ENCODE results near the gene MATK. TPM values are rescaled to one million over a fixed set of nuclear protein-coding genes. Genes with fewer than 3 reads are reported as not detected.

The MATK gene
- total and polyA plus RNA-seq, 2 experiments from 2014 or later: 4.8 to 6.9 TPM

- Histone ChIP-seq H3K4me1 (ENCODE audit: low read depth) (no peaks in the 10 kb centered on the region), H3K27me3 (peaks cover 28% of the 10 kb centered on the region), H3K4me3 (no peak overlapping the region), H3K27ac (no peak overlapping the region), H3K9me3 (ENCODE audit: low read depth) (no peaks in the 10 kb centered on the region), H3K36me3 (no peaks in the 10 kb centered on the region)
- DNase-seq (ENCODE audit: low read depth in 1 of 2, low spot score in 1 of 2): no peak
- TF ChIP-seq CTCF (IDR thresholded peaks at IDR 0.05; ENCODE audit: low read depth, low read length): no peak
Observed at GRCh38 chr19:3781603-3782002, 4.6 kb downstream of the MATK start.

DNA sequence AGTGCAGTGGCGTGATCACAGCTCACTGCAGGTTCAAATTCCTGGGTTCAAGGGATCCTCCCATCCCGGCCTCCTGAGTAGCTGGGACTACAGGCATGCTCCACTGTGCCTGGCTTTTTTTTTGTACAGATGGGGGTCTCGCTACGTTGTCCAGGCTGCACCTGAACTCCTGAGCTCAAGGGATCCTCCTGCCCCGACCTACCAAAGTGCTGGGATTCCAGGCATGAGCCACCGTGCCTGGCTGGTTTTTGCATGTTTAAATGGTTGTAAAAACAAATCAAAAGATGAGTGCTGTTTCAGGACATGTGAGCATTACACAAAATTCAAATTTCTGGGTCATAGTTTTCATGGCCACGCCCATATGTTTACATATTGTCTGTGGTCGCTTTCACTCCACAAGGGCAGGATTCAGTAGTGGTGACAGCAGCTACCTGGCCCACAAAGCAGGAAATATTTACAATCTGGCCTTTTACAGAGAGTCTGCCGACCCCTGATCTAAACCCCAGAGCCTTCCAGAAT, 5.3 kb downstream of the MATK start:
- no peaks in the 10 kb centered on the region for H3K4me1 ChIP-seq (ENCODE audit: low read depth)
- H3K9me3 ChIP-seq (ENCODE audit: low read depth): no peaks in the 10 kb centered on the region
- peaks cover 22% of the 10 kb centered on the region for H3K27me3 ChIP-seq
- no peak for DNase-seq (ENCODE audit: low read depth in 1 of 2, low spot score in 1 of 2)
- H3K4me3 ChIP-seq: no peak overlapping the region
- H3K36me3 ChIP-seq: no peaks in the 10 kb centered on the region
- no peak overlapping the region for H3K27ac ChIP-seq
- TF ChIP-seq CTCF (IDR thresholded peaks at IDR 0.05; ENCODE audit: low read depth, low read length): no peak

DNA sequence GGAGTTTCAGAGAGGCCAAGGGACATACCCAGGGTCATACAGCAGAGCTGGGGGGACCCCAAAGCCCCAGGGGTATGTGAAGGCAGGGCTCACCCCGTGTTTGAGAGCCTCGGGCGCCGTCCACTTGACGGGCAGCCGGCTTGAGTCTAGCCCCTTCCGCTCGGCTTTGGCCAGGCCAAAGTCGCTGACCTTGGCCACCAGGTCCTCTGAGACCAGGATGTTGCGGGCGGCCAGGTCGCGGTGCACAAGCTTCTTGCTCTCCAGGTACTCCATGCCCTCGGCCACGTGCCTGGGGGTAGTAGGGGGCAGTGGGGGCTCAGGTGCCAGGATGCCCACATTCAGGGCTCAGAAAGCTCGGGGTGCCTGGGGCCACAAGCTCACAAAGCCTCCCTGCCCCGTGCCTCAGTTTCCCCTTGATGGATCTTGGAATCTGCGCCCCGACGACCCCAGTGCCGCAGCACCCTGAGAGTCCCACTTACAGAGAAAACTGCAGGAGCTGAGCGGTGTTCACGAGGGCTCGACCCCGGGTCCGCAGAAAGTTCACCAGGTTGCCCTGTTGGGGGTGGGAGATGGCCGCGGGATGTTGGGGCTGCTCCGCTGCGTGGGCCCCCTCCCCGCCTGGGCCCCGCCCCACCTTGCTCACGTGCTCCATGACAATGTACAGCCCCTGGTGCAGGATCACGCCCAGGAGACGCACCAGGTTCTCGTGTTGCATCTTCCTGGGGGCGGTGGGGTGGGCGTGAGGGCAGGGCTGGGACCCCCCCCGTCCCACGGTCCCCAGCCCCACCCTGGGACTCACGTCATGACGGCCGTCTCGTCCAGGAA, 7.1 kb downstream of the MATK start:
- TF ChIP-seq CTCF (IDR thresholded peaks at IDR 0.05; ENCODE audit: low read depth, low read length): no peak
- Histone ChIP-seq H3K4me3 (no peak overlapping the region), H3K36me3 (no peaks in the 10 kb centered on the region), H3K4me1 (ENCODE audit: low read depth) (no peaks in the 10 kb centered on the region), H3K27me3 (peaks cover 5% of the 10 kb centered on the region), H3K27ac (no peak overlapping the region), H3K9me3 (ENCODE audit: low read depth) (no peaks in the 10 kb centered on the region)
- DNase-seq (ENCODE audit: low read depth in 1 of 2, low spot score in 1 of 2): no peak

GRCh38 chr19:3778104-3778867, 7.9 kb downstream of the MATK start:
- no peaks in the 10 kb centered on the region for H3K36me3 ChIP-seq
- no peak overlapping the region for H3K27ac ChIP-seq
- no peak overlapping the region for H3K4me3 ChIP-seq
- H3K27me3 ChIP-seq: no peaks in the 10 kb centered on the region
- no peaks in the 10 kb centered on the region for H3K9me3 ChIP-seq (ENCODE audit: low read depth)
- no peak for TF ChIP-seq CTCF (IDR thresholded peaks at IDR 0.05; ENCODE audit: low read depth, low read length)
- no peak for DNase-seq (ENCODE audit: low read depth in 1 of 2, low spot score in 1 of 2)
- H3K4me1 ChIP-seq (ENCODE audit: low read depth): no peaks in the 10 kb centered on the region

DNA sequence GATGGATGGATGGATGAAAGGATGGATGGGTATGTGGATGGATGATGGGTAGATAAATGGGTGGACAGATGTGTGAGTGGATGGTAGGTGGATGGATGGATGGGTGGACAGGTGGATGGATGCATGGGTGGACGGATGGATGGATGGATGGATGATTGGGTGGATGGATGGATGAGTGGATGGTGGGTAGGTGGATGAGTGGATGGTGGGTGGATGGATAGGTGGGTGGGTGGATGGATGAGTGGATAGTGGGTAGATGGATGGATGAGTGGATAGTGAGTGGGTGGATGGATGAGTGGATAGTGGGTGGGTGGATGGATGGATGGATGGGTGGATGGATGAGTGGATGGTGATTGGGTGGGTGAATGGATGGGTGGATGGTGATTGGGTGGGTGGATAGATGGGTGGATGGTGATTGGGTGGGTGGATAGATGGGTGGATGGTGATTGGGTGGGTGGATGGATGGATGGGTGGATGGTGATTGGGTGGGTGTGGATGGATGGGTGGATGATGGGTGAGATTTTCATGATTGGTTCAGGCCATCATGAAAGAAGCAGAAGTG, 9.6 kb downstream of the MATK start:
- TF ChIP-seq CTCF (IDR thresholded peaks at IDR 0.05; ENCODE audit: low read depth, low read length): no peak
- no peak for DNase-seq (ENCODE audit: low read depth in 1 of 2, low spot score in 1 of 2)
- Histone ChIP-seq H3K27me3 (no peaks in the 10 kb centered on the region), H3K4me1 (ENCODE audit: low read depth) (no peaks in the 10 kb centered on the region), H3K27ac (no peak overlapping the region), H3K36me3 (no peaks in the 10 kb centered on the region), H3K4me3 (no peak overlapping the region), H3K9me3 (ENCODE audit: low read depth) (no peaks in the 10 kb centered on the region)

All from cardiac muscle cell (in vitro differentiated cells and primary cell).